A673 (cell line): Measurements from ENCODE around the gene LRRN3. TPM values are rescaled to one million over a fixed set of nuclear protein-coding genes. Genes with fewer than 3 reads are reported as not detected.

Experiments
- BruUV-seq: library from RNA; stranded (reverse); fragments of 400-500 nt; replicated peaks from 2 replicates; lab custom pipeline; 2021; lab: Mats Ljungman, UMichigan
- CTCF ChIA-PET: fragments of 300-600 bp; sonication (Branson Sonifier 250); formaldehyde crosslinking; loops from one replicate; lab custom pipeline; 2022; ENCODE audit warnings: antibody characterized with exemption; lab: Charles Lee
- POLR2A ChIA-PET: fragments of 300-600 bp; sonication (Branson Sonifier 250); formaldehyde crosslinking; loops from one replicate; lab custom pipeline; 2022; ENCODE audit warnings: antibody characterized with exemption; ENCODE audit not compliant: low non-redundant PET; lab: Charles Lee
- DNase-seq: peaks from one replicate; pipeline ENCODE4 v3.0.0-alpha.2; 2015; ENCODE audit warnings: low spot score
- H3K27ac ChIP-seq: fragments of 200-600 bp; sonication (generic); 2 replicates; pipeline ENCODE4 v1.5.1; 2016; ENCODE audit warnings: mixed run types, low read depth, mild to moderate bottlenecking, mixed read lengths, antibody characterized with exemption, low read length; ENCODE audit not compliant: poor library complexity, severe bottlenecking
- H3K27me3 ChIP-seq: fragments of 200-600 bp; sonication (generic); replicated peaks from 2 replicates; pipeline ENCODE4 v1.6.1; 2017; ENCODE audit warnings: mixed run types, low read depth, mild to moderate bottlenecking, mixed read lengths, antibody characterized with exemption, low read length; ENCODE audit not compliant: insufficient read depth, poor library complexity
- H3K36me3 ChIP-seq: fragments of 200-600 bp; sonication (generic); 2 replicates; pipeline ENCODE4 v1.6.1; 2016; ENCODE audit warnings: mixed run types, mild to moderate bottlenecking, mixed read lengths, antibody characterized with exemption, low read length; ENCODE audit not compliant: insufficient read depth, poor library complexity, severe bottlenecking
- H3K4me1 ChIP-seq: fragments of 200-600 bp; sonication (generic); 2 replicates; pipeline ENCODE4 v1.6.1; 2017; ENCODE audit warnings: mixed run types, mild to moderate bottlenecking, mixed read lengths, antibody characterized with exemption, low read length; ENCODE audit not compliant: insufficient read depth, poor library complexity, severe bottlenecking
- H3K4me3 ChIP-seq: fragments of 200-600 bp; sonication (generic); 2 replicates; pipeline ENCODE4 v1.5.1; 2016; ENCODE audit warnings: low read depth, mixed run types, mild to moderate bottlenecking, mixed read lengths, low read length; ENCODE audit not compliant: poor library complexity, severe bottlenecking
- H3K9me3 ChIP-seq: fragments of 200-600 bp; sonication (generic); 2 replicates; pipeline ENCODE4 v1.6.1; 2016; ENCODE audit warnings: mixed run types, low read depth, mild to moderate bottlenecking, mixed read lengths, antibody characterized with exemption, low read length; ENCODE audit not compliant: poor library complexity, severe bottlenecking
- EZH2 ChIP-seq: fragments of 200-600 bp; sonication (generic); IDR thresholded peaks from 2 replicates; pipeline ENCODE4 v1.6.1; 2017; ENCODE audit warnings: borderline replicate concordance, low read depth, mild to moderate bottlenecking, mixed read lengths, antibody characterized with exemption, low read length; ENCODE audit not compliant: poor library complexity, severe bottlenecking
- intact Hi-C: fragments of 100-400 bp; cut with micrococcal nuclease; formaldehyde crosslinking; loops from one replicate; pipeline ENCODE4 v1.10.0; 2022; ENCODE audit not compliant: unreplicated experiment
- total RNA-seq: library from RNA; stranded (reverse); gene quantifications from 2 replicates; pipeline ENCODE4 v1.2.3, GENCODE V29; 2021
- TF ChIP-seq, protein P1 (sequence below): fragments of 300-800, 200-600 bp; sonication (generic); conservative IDR thresholded peaks from 2 replicates; pipeline ENCODE4 v1.5.1; 2017; ENCODE audit warnings: low read depth, mild to moderate bottlenecking, antibody characterized with exemption, low read length, moderate library complexity, mixed read lengths

Gene LRRN3
- total RNA-seq, 1 experiment from 2014 or later, result not detected

DNA sequence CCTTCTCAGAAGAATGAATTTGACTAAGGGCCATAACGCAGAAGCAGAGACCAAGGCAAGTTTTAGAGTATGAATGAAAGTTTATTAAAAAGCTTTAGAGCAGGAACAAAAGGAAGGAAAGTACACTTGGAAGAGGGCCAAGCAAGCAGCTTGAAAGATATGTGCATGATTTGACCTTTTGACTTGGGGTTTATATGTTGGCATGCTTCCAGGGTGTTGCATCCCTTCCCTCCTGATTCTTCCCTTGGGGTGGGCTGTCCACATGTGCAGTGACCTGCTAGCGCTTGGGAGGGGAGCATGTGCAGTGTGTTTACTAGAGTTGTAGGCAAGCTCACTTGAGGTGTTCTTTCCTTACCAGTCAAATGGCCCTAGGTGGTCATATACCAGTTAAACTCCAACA lies 37.9 kb upstream of the LRRN3 start:
- TF ChIP-seq, protein P1, sequence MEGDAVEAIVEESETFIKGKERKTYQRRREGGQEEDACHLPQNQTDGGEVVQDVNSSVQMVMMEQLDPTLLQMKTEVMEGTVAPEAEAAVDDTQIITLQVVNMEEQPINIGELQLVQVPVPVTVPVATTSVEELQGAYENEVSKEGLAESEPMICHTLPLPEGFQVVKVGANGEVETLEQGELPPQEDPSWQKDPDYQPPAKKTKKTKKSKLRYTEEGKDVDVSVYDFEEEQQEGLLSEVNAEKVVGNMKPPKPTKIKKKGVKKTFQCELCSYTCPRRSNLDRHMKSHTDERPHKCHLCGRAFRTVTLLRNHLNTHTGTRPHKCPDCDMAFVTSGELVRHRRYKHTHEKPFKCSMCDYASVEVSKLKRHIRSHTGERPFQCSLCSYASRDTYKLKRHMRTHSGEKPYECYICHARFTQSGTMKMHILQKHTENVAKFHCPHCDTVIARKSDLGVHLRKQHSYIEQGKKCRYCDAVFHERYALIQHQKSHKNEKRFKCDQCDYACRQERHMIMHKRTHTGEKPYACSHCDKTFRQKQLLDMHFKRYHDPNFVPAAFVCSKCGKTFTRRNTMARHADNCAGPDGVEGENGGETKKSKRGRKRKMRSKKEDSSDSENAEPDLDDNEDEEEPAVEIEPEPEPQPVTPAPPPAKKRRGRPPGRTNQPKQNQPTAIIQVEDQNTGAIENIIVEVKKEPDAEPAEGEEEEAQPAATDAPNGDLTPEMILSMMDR, result no peak
- TF ChIP-seq EZH2, result no peak
- CTCF ChIA-PET, result no interaction called here
- POLR2A ChIA-PET, result no interaction called here
- H3K4me1 ChIP-seq, result no peaks in the 10 kb centered on the region
- H3K27me3 ChIP-seq, result no peaks in the 10 kb centered on the region
- intact Hi-C loops, result no loop called here
- no peak for DNase-seq
- no peaks in the 10 kb centered on the region for H3K36me3 ChIP-seq
- H3K27ac ChIP-seq, result no peak overlapping the region
- no peak overlapping the region for H3K4me3 ChIP-seq
- no TSS peak for BruUV-seq
- H3K9me3 ChIP-seq, result no peaks in the 10 kb centered on the region

DNA sequence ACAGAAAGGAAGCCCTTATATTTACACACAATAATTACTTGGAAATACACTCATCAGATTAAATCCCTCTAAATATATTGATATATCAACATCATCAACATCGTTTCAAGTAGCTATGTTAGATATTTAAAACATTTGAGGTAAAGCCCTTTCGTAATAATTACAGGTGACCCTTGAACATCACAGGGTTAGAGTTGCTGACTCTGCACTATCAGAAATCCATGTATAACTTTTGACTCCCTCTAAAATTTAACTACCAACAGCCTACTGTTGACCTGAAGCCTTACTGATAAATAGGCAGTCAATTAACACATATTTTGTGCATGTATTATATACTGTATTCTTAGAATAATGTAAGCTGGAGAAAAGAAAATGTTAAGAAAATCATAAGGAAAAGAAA lies 34.6 kb upstream of the LRRN3 start:
- TF ChIP-seq, protein P1, result no peak
- no peak for TF ChIP-seq EZH2
- POLR2A ChIA-PET, result interaction anchor here (0.6 kb wide), 1 partner anchor 1394 kb away, joined by 3 read pairs; the partner anchor contains the start of gene IFRD1
- Histone ChIP-seq H3K9me3 (no peaks in the 10 kb centered on the region), H3K36me3 (no peaks in the 10 kb centered on the region), H3K27me3 (no peaks in the 10 kb centered on the region), H3K27ac (no peak overlapping the region), H3K4me1 (no peaks in the 10 kb centered on the region), H3K4me3 (no peak overlapping the region)
- CTCF ChIA-PET, result no interaction called here
- no peak for DNase-seq
- intact Hi-C loops, result no loop called here
- no TSS peak for BruUV-seq

DNA sequence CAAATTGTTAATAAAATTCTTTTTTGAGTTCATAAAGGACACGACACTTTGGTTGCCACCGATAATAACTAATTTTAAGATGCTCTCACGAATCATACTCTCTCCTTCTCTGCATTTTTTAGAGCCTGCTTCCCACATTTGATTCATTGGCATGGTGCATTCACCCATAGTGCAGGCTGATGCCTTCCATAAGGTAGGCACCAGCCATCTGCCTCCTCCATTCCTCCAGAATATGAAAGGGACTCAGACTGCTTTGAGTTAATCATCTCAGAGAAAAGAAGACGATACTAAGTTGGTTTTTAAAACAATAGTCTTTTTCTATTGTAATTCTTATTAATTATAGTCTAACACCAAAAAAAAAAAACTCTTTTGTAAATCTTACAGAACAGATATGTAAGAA lies 33.9 kb upstream of the LRRN3 start:
- POLR2A ChIA-PET, result no interaction called here
- H3K4me1 ChIP-seq, result no peaks in the 10 kb centered on the region
- H3K27ac ChIP-seq, result no peak overlapping the region
- H3K36me3 ChIP-seq, result no peaks in the 10 kb centered on the region
- DNase-seq, result no peak
- intact Hi-C loops, result no loop called here
- no peaks in the 10 kb centered on the region for H3K27me3 ChIP-seq
- H3K9me3 ChIP-seq, result no peaks in the 10 kb centered on the region
- no peak overlapping the region for H3K4me3 ChIP-seq
- no peak for TF ChIP-seq EZH2
- TF ChIP-seq, protein P1, result no peak
- no TSS peak for BruUV-seq
- CTCF ChIA-PET, result no interaction called here
